Measurements from ENCODE around the gene GRM8. TPM values are rescaled to one million over a fixed set of nuclear protein-coding genes. Genes with fewer than 3 reads are reported as not detected.

GRM8 gene
- total and polyA plus RNA-seq, 4 donors = 0.28 to 4.9 (median 2.8) TPM

GRCh38 chr7:127254163-127254684 is 1.5 kb upstream of the GRM8 start (continued):
- TF ChIP-seq FOXA2 (IDR thresholded peaks at IDR 0.05) (no peak), RAD21 (IDR thresholded peaks at IDR 0.05) (no peak)

GRCh38 chr7:127253281-127254162 is 781 bp upstream of the GRM8 start:
- Histone ChIP-seq H3K9ac (ENCODE audit: low read depth in 1 of 2, low read length in 2 of 2) (no peak overlapping the region), H3K27ac (ENCODE audit: low read depth in 1 of 2, low read length in 2 of 2) (peak overlapping the region; percentile 25 to 66), H3K4me1 (ENCODE audit: control insufficient read depth in 4 of 4, insufficient read depth in 4 of 4, low read length in 3 of 4) (peaks cover 6 to 25% (median 21%) of the 10 kb centered on the region in 4 donors), H3K27me3 (ENCODE audit: control insufficient read depth in 4 of 4, insufficient read depth in 4 of 4, low read length in 3 of 4) (peaks cover 0 to 2% (median 0%) of the 10 kb centered on the region in 4 donors), H3K36me3 (ENCODE audit: control insufficient read depth in 4 of 4, insufficient read depth in 3 of 4, low read depth in 1 of 4, low read length in 3 of 4) (no peaks in the 10 kb centered on the region), H3K9me3 (ENCODE audit: control insufficient read depth in 4 of 4, low read length in 3 of 4) (no peaks in the 10 kb centered on the region), H3K4me3 (ENCODE audit: low read depth in 1 of 3, low read length in 3 of 3) (peak overlapping the region; percentile 72 to 86 (median 83))
- under 1% methylated on average over 84 of the region's 84 CpGs for WGBS
- TF ChIP-seq JUND (IDR thresholded peaks at IDR 0.05) = no peak
- TF ChIP-seq SP1 (IDR thresholded peaks at IDR 0.05) = no peak
- TF ChIP-seq RAD21 (IDR thresholded peaks at IDR 0.05) = peak; percentile 79 to 82
- TF ChIP-seq ZBTB33 (IDR thresholded peaks at IDR 0.05) = no peak
- peak; percentile 80 for TF ChIP-seq YY1 (IDR thresholded peaks at IDR 0.05)
- TF ChIP-seq ATF3 (IDR thresholded peaks at IDR 0.05) = no peak
- no peak for TF ChIP-seq GABPA (IDR thresholded peaks at IDR 0.05 in 1 of 2, conservative IDR thresholded peaks at IDR 0.05 in 1 of 2)
- TF ChIP-seq HNF4A (conservative IDR thresholded peaks at IDR 0.05) = no peak
- peak; percentile 80 for TF ChIP-seq CTCF (IDR thresholded peaks at IDR 0.05; ENCODE audit: low read depth, low read length, missing input control)
- peak; percentile 62 for DNase-seq (ENCODE audit: low spot score)

GRCh38 chr7:127252377-127252713 is 396 bp downstream of the GRM8 start:
- Histone ChIP-seq H3K36me3 (ENCODE audit: control insufficient read depth in 4 of 4, insufficient read depth in 3 of 4, low read depth in 1 of 4, low read length in 3 of 4) (no peaks in the 10 kb centered on the region), H3K27me3 (ENCODE audit: control insufficient read depth in 4 of 4, insufficient read depth in 4 of 4, low read length in 3 of 4) (peaks cover 0 to 2% (median 0%) of the 10 kb centered on the region in 4 donors), H3K9me3 (ENCODE audit: control insufficient read depth in 4 of 4, low read length in 3 of 4) (no peaks in the 10 kb centered on the region), H3K9ac (ENCODE audit: low read depth in 1 of 2, low read length in 2 of 2) (no peak overlapping the region), H3K27ac (ENCODE audit: low read depth in 1 of 2, low read length in 2 of 2) (peak overlapping the region in 1 of 2 donors; percentile 66), H3K4me1 (ENCODE audit: control insufficient read depth in 4 of 4, insufficient read depth in 4 of 4, low read length in 3 of 4) (peaks cover 6 to 25% (median 21%) of the 10 kb centered on the region in 4 donors), H3K4me3 (ENCODE audit: low read depth in 1 of 3, low read length in 3 of 3) (peak overlapping the region; percentile 54 to 86 (median 72))
- under 1% methylated on average over 11 of the region's 11 CpGs for WGBS
- no peak for DNase-seq (ENCODE audit: low spot score)
- TF ChIP-seq EGR1 (IDR thresholded peaks at IDR 0.05; ENCODE audit: low read depth in 2 of 2) = no peak
- TF ChIP-seq FOXA1 (IDR thresholded peaks at IDR 0.05) = no peak
- TF ChIP-seq YY1 (IDR thresholded peaks at IDR 0.05) = no peak
- no peak for TF ChIP-seq MAX (IDR thresholded peaks at IDR 0.05)
- TF ChIP-seq REST (IDR thresholded peaks at IDR 0.05) = no peak
- no peak for TF ChIP-seq ZBTB33 (IDR thresholded peaks at IDR 0.05)
- no peak for TF ChIP-seq HNF4A (conservative IDR thresholded peaks at IDR 0.05)
- TF ChIP-seq CTCF (IDR thresholded peaks at IDR 0.05; ENCODE audit: low read depth, low read length, missing input control) = no peak
- TF ChIP-seq FOXA2 (IDR thresholded peaks at IDR 0.05) = no peak
- TF ChIP-seq RXRA (IDR thresholded peaks at IDR 0.05) = no peak
